ENCODE results near the gene KCNAB1.

The KCNAB1 gene

DNA sequence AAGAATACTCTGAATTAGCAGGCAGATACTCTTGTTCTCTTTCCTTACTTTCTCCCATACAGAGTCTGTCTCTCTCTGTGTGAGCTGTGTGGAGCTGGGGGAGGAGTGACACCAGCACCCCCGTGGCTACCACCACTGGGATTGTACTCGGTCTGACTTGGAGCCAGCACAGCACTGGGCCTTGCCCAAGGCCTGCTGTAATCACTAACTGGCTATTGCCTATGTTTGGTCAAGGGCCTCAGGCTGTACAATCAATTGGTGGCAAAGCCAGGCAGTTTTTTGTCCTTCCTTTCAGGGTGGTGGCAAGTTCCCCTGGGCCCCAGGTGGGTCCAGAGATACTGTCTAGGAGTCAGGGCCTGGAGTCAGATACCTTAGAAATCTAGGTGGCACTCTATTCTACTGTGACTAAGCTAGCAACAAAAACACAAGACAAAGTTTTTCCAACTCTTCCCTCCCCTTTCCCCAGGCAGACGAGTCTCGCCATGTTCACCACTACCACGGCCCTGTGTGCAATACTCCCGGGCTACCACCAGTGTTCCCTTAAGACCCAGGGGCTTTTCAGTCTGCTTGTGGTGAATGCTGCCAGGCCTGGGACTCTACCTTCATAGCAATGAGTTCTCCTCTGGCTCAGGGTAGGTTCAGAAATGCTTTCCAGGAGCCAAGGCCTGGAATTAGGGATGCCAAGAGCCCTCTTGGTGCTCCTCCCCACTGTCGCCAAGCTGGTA lies 151.8 kb downstream of the KCNAB1 start:
- TF ChIP-seq, protein P1, sequence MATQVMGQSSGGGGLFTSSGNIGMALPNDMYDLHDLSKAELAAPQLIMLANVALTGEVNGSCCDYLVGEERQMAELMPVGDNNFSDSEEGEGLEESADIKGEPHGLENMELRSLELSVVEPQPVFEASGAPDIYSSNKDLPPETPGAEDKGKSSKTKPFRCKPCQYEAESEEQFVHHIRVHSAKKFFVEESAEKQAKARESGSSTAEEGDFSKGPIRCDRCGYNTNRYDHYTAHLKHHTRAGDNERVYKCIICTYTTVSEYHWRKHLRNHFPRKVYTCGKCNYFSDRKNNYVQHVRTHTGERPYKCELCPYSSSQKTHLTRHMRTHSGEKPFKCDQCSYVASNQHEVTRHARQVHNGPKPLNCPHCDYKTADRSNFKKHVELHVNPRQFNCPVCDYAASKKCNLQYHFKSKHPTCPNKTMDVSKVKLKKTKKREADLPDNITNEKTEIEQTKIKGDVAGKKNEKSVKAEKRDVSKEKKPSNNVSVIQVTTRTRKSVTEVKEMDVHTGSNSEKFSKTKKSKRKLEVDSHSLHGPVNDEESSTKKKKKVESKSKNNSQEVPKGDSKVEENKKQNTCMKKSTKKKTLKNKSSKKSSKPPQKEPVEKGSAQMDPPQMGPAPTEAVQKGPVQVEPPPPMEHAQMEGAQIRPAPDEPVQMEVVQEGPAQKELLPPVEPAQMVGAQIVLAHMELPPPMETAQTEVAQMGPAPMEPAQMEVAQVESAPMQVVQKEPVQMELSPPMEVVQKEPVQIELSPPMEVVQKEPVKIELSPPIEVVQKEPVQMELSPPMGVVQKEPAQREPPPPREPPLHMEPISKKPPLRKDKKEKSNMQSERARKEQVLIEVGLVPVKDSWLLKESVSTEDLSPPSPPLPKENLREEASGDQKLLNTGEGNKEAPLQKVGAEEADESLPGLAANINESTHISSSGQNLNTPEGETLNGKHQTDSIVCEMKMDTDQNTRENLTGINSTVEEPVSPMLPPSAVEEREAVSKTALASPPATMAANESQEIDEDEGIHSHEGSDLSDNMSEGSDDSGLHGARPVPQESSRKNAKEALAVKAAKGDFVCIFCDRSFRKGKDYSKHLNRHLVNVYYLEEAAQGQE (IDR thresholded peaks at IDR 0.05; ENCODE audit: insufficient read depth in 1 of 2, low read depth in 2 of 2, low read length in 2 of 2), result no peak
- TF ChIP-seq TAF1 (IDR thresholded peaks at IDR 0.05; ENCODE audit: borderline replicate concordance, insufficient read depth, low read length) (no peak), POLR2AphosphoS5 (IDR thresholded peaks at IDR 0.05; ENCODE audit: low read depth, low read length) (no peak), SIN3A (IDR thresholded peaks at IDR 0.05; ENCODE audit: borderline replicate concordance, insufficient read depth, low read length) (no peak), FOXP2 (optimal IDR thresholded peaks at IDR 0.05; ENCODE audit: borderline replicate concordance, extremely low read depth, extremely low read length, insufficient read depth) (no peak)

DNA sequence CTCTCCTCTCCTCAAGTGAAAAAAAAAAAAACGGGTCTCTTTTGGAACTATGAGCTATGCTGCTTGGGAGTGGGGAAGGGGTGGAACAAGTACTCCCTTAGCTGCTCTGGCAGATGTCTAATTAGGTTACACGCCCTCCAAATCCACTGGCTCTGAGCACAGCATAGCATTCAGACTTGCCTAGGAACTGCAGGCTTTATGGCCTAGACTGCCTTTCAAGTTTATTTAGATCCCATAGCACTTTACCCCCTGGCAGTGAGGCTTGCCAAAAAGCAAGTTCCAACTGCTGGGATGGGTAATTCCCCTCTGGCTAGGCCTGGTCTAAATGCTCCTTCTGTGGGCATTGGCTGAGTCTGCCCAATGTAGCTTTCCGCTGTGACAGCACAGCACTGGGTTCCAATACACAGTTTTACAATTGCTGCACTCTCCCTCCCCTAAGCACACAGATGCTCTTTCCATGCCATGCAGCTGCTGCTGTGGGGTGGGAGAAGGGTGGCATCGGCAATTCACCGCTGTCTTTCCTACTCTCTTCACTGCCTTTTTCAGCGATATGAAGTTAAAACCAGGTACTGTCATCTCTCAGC lies 152.8 kb downstream of the KCNAB1 start:
- TF ChIP-seq TAF1 (IDR thresholded peaks at IDR 0.05; ENCODE audit: borderline replicate concordance, insufficient read depth, low read length) (no peak), POLR2AphosphoS5 (IDR thresholded peaks at IDR 0.05; ENCODE audit: low read depth, low read length) (no peak), FOXP2 (optimal IDR thresholded peaks at IDR 0.05; ENCODE audit: borderline replicate concordance, extremely low read depth, extremely low read length, insufficient read depth) (no peak), SIN3A (IDR thresholded peaks at IDR 0.05; ENCODE audit: borderline replicate concordance, insufficient read depth, low read length) (no peak)
- TF ChIP-seq, protein P1 (IDR thresholded peaks at IDR 0.05; ENCODE audit: insufficient read depth in 1 of 2, low read depth in 2 of 2, low read length in 2 of 2), result no peak

DNA sequence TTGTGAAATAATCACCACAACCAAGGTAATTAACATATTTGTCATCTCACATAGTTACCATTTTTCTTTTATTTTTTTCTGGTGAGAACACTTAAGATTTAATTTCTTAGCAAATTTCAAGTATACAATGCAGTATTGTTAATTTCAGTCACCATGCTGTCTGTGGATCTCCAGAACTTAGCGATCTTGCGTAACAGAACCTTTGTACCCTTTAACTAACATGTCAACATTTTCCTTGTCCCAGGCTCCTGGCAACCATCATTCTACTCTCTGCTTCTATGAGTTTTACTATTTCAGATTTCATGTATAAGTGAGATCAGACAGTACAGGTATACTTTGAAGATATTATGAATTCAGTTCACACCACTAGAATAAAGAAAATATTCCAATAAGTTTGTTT lies 154.4 kb downstream of the KCNAB1 start:
- TF ChIP-seq FOXP2 (optimal IDR thresholded peaks at IDR 0.05; ENCODE audit: borderline replicate concordance, extremely low read depth, extremely low read length, insufficient read depth) (no peak), POLR2AphosphoS5 (IDR thresholded peaks at IDR 0.05; ENCODE audit: low read depth, low read length) (no peak), SIN3A (IDR thresholded peaks at IDR 0.05; ENCODE audit: borderline replicate concordance, insufficient read depth, low read length) (no peak), TAF1 (IDR thresholded peaks at IDR 0.05; ENCODE audit: borderline replicate concordance, insufficient read depth, low read length) (no peak)
- TF ChIP-seq, protein P1 (IDR thresholded peaks at IDR 0.05; ENCODE audit: insufficient read depth in 1 of 2, low read depth in 2 of 2, low read length in 2 of 2), result no peak

DNA sequence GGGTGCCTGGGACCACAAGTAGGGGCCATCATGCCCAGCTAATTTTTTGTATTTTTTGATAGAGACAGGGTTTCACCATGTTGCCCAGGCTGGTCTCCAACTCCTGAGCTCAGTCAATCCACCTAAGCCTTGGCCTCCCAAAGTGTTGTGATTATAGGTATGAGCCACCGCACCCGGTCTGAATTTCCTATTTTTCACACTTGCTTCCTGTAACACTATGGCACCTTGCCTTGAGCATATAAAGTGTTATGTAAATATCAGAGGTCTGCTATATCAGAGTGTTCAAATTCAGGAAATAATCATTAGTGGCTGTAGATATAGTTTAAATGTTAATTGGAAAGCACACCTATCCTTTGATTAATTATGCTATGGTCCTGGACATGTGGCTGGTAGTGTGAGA lies 165.2 kb downstream of the KCNAB1 start:
- TF ChIP-seq POLR2AphosphoS5 (IDR thresholded peaks at IDR 0.05; ENCODE audit: low read depth, low read length) (no peak), FOXP2 (optimal IDR thresholded peaks at IDR 0.05; ENCODE audit: borderline replicate concordance, extremely low read depth, extremely low read length, insufficient read depth) (no peak), TAF1 (IDR thresholded peaks at IDR 0.05; ENCODE audit: borderline replicate concordance, insufficient read depth, low read length) (no peak), SIN3A (IDR thresholded peaks at IDR 0.05; ENCODE audit: borderline replicate concordance, insufficient read depth, low read length) (no peak)
- TF ChIP-seq, protein P1 (IDR thresholded peaks at IDR 0.05; ENCODE audit: insufficient read depth in 1 of 2, low read depth in 2 of 2, low read length in 2 of 2), result no peak

Data from PFSK-1 (cell line).